Activated CD4-positive, alpha-beta T cell treated with anti-CD3 and anti-CD28 coated beads for 4 hours (primary cell): ENCODE data around the gene HS1BP3.
A peak's percentile ranks its signal among the peaks of the same experiment; 100 is the strongest.

Source experiments
- DNase-seq, 2 donors: peaks; one replicate each; pipeline ENCODE4 v3.0.0-alpha.2; 2020

The HS1BP3 gene

DNA sequence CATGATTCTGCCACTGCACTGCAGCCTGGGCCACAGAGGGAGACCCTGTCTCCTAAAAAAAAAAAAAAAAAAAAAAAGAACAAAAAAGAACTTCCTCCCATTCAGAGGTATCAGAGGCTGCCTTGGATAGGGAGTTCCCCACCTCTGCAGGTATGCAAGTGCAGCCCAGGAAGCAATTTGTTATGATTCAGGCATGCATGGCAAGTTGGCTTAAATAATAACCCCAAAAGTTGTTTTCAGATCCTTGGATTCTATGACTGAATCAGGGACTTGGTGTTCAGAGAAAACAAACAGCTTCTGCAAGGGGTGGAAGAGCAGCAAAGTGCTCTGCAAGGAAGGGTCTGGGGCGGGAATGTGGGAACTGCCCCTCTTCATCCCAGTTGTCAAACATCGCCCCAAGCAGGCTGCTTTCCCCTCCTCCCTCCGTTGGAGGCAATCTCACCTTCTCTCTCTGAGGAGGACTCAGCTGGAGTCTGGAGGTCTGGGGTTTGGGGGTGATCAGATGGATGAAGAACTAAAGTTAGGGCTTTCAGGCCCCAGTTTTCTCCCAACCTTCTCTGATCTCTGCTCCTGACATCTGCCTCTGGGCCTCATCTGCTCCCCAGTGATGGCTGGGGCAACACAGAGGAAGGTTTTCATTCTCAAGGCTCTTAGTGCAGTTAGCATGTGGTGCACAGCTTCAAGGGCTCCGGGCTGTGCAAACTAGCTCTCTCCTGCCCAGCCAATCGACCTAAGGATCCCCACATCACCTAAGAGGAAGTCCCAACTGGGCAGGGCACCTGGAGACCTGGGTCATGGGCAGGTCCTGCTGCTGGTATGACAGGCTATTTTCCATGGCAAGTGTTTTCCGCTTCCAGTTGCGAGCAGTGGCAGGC lies 12.5 kb upstream of the HS1BP3 start:
- DNase-seq: no peak

DNA sequence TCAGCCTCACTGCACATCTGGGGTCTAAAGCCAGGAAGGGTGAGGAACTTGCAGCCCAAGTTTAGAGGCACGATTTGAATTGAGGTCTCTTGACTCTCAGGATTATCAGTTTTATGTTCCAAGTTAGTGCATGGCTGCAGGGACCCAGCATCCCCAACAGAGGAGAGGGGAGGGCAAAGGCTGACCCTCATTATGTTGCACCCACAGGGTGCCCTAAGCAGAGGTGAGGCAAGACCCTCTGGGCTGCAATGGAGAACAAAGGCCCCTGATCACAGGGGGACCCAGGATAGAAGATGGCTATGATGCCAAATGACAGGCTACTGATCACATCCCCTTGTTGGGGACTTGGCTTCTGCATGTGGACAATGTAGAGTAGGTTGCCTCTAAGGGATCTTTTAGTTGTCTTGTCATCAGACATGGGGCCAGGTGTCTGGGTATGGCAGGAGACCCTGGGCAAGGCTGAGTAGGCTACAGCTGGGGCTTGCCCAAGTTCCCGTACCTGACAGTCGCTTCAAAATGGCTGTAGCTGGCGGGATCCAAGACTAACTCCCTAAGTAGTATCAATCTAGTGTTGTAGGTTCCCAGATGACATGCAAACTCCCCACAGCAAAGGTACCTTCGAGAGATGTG lies 11.5 kb upstream of the HS1BP3 start:
- DNase-seq: no peak

DNA sequence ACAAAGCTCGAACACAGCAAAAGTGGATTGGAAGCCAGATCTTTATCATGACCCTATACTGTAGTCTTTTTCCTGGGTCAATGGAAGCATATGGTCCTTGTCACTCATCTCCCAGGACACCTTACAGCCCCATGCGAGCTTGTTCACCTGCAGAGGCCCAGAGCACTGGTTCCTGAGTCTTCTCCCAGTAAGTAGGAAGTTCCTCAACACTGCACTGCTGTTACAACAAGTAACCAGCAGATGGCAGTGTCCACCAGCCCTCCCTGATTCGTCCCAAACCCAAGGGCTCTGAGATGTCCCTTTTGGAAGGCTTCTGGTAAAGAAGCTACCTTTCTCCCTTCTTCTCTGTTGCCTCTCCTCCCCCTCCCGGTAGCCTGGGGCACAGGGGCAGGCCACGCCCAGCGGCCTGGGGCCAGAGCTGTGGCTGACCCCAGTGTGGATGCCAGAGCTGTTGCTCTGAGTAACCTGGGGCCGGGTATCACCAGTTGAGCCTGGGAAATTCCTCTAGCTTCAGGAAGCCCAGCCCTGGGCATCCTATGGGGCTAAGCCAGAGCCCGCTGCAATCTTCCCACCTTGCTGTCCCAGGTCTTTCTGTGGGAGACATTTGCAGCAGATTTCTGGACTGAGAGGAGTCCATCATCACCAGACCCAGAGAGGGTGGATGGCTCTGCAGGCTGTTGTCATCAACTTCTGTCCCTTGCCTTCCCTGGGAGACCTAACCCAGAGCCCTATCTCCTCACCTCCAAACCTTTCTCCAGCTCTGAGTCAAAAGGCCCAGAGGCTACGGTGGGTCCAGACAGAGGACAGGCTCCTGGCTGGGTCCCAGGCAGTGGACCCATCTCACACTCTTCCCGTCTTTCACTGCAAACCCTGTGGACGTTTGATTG lies 10.8 kb upstream of the HS1BP3 start:
- DNase-seq: peak; percentile 53 to 61

DNA sequence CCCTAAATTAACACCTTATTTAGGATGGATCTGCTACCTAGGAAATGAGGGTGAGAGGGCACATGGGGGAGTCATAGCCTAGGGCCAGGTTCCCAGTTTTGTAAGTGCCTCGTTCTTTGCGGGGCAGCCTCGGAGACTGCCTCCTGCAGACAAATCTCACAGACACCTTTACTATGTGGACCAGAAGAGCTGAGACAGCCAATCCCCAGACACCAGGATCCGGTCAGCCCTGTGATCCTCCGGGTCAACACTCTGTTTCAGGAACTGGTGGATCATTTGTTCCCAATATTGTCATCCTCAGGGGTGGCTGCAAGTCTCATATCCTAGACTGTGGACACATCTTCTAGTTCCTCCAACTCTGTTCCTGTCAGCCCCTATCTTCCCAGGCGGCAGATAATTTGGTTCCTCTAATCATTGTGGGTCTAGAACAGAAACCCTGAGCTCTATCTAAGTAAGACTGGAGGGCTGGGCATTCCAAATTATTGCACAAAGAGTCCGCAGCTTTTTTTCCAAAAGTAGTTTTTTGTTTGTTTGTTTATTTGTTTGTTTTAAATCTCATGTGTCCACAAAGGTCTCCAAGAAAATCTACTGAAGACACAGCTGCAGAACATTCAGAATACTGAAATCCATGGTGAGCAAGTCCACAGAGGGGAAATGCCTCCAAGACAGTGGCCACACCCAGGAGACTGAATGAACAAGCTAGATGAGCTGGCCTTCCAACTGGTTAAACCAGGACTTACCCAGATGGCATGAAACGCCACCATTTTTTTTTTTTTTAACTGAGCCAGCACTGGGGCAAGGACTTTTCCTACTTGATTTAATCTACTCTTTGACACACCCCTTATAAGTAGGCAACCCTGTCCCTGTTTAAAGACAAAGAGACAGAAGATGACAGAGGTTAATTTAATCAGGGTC lies 9.9 kb upstream of the HS1BP3 start:
- DNase-seq: no peak

DNA sequence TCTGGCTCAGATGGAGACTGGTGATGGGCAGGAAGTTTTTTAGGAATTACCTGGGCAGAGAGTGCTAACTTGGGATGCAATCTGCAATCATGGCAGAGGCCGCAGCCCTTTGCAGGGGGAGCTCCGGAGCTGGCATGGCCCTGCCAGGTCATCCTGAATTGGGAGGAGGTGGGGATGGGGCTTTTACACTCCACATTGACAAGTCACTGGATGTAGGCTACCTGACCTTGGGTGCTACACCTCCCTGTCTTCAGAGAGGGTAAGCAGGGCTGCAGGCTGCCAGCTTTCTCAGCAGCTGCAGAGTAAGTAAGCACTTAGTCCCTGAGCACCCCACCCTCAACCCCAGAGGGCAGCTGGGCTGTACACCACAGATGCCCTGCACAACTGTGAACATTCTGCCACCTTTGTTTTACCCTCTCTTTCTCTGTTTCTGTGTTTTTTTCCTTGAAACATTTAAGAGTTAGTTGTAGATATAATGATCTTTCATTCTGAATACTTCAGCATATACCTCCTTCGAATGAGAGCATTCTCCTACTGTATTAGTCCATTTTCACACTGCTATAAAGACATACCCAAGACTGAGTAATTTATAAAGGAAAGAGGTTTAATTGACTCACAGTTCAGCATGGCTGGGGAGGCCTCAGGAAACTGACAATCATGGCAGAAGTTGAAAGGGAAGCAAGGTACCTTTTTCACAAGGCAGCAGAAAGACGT lies 6.8 kb upstream of the HS1BP3 start:
- no peak for DNase-seq

DNA sequence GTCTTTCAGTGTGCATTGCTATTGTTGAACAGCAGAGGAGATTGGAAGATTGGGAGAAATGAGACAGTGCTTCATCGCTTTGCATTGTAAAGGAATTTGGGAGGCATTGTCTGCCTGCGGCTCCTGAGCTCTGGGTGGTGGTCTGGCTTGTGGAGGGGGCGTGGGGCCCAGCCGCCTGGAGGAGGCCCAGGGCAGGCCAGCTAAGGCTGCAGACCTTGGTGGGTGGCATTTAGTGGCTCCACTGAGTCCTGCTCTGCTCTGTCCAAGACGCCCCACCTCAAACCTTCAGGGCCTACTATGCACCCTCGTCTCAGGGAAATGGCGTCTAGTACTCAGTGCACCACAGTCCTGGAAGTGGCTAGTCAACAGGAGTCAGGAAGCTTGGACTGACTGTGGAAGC lies 5.7 kb upstream of the HS1BP3 start:
- no peak for DNase-seq

DNA sequence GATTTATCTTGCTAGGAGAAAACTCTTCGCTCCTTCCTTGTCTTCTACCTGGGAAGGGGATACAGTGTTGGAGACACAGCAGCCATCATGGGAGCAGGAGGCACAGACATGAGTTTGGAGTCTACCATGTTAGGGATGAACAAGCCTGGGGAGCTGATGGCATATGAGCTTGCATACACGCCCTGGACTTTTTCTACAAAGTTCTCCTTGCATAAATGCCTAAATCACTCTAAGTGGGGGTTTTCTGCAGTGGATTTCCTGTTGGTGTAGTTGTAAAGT lies 3.6 kb upstream of the HS1BP3 start:
- no peak for DNase-seq

DNA sequence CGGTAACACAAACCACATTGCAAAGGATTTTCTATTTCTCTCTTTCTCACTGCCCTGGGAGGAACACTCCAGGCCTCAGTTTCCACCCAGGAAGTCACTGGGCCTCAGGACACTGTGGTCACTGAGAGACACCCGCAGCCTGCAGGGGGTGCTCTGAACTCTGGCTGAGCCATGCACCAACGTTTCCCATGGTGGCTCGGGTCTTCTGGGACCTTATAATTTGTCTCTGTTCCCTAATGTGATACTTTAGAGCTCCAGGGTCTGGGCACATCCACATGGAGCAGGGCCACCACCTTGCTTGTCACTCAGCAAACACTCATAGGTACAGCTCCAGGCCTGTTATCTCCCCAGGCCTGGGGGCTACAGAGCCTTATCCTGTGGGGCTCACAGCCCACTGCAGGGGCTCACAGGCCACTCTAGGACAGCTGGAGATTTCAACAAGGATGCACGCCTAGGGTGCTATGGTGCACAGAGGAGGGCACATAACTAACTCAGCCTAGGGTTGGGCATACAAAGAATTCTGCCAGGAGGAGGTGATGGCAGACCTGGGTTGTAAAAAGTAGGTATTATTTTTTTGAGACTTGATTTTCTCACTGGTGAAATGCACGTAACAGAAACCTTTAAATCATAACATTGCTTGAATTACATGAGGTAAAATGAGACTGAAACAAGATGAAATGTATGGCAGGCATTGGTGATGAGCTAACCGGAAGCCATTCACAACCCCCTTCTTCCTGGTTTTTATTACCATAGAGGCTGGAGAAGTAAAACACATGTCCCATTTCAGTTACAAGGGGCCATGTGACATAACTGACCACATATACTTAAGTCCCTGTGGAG lies 3.0 kb upstream of the HS1BP3 start:
- DNase-seq: no peak

DNA sequence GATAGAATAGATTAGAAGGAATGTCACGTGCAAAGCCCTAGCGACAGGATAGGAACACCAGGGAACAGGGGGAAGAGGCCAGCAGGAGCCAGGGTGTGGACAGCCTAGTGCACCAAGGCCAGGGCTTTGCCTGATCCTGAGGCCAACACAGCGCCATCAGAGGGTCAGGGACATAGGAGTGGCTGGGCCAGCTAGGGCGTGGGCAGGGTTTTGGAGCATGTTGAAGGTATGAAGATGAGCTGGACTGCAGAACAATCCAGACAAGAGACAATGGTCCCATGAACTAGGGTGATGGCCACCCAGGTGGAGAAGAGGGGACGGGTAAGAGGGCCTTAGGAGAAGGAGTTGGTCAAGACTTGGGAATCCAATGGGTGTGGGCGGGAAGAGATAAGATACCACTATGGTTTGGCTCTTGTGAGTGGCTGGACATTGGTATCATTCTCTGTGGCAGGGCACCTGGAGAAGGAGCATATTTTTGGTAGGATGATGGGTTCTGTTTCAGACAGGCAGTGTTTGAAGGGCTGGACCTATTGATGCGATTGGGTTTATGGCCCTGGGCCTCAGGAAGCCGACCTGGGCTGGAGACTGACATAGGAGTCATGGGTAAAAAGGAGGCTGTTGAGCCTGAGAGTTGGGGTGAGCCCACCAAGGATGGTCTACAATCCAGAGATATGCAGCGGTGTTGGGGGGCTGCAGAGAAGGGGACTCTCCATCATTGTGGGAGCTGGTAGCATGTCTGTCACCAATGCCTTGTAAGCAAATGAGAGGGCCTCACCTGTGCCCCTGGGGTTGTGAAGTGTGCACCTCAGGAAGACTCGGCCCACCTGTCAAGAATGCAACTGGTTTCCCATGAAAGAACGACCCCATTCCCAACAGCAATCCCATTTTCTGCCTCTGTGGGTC lies 2.0 kb upstream of the HS1BP3 start:
- DNase-seq: no peak

DNA sequence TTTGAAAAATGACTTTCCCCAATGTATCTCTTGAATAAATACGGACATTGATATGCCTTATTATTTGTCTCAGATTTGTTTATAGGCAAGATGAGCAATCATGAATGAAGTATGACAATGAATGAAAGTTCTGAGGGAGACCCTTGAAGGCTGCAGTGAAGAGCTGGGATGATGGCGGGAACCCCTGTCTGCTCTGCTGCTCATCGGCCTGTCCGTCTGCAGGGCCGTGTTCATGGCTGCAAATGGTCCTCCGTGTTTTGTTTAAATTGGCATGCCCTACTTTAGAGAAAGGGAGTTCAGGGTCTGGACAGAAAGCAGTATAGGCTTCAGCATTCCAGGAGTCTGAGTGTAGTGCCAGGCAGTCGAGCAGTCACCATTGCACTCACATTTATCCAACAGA lies 1.2 kb upstream of the HS1BP3 start:
- DNase-seq: no peak

DNA sequence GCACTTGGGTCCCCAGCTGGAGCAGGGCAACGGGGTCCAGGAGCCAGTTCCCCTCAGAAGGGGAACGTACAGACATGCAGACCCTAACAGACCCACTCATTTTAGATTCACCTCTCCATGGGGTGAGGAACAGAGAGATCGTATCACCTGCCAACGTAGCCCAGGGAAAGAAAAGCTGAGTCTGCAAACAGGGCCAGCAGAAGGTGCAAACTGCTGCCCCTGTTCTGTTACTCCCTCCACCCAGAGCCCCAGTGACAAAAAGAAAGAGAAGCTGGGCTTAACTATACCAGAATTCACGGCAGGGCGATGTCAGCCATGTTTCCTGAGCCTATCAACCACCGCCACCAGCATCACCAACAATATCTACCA lies 817 bp upstream of the HS1BP3 start:
- DNase-seq: no peak

DNA sequence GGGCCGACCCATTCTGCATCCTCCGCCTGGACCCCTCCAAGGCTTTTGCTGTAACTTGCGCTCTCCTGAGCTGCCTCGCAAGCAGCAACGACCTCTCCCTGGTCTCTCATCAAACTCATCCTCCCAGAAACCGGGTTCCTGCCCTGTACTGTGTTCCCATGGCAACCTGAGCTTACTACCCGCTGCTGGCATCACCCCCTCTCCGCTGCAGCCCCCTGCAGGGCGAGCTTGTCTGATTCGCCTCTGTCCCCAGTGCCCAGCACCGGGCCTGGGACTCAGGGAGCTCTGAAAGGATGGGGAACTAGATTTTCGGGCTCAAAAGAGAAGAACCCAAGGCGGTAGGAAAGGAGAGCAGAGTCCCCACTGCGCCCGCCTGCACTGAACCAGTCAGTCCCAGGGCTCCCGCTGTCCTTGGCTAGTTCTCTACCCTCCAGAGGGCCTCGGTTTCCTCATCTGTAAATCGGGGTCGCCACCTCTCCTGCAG lies 463 bp downstream of the HS1BP3 start:
- peak in 1 of 2 donors; percentile 25 for DNase-seq

DNA sequence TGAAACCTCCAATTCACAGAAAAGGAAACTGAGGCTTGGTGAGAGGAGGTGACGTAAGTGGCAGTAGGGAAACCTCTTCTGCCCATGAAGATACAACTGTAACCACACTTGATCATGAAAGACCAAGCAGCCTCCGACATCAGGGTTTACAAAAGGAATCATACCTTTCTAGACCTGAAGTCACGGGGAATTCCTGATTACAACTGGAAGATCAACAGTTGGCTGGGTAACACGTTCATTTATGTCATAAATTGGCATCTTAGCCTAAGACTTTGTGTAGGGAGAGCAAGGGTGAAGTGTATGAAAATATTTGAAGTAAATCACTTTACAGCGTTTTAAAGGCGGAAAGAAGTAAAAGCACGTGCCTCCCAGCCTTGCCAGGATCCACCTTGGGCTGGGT lies 922 bp downstream of the HS1BP3 start:
- DNase-seq: no peak

DNA sequence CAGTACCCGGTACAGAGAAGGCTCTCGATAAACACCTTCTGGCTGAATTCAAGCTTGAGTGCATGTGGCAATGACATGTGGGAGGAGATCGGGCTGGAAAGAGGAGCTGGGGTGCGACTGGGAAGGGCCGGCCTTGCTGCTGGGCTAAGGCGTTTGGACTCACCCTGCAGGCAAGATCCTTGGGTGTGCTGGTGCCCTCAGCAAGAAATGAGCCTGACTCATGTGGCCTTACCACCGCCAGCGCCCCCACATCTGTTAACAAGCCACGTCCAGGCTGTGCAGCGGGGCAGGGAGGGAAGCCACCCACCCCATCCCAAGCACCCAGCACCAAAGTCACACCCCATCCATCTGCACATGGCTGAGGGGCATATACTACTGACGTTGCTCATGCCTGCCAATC lies 1.3 kb downstream of the HS1BP3 start:
- no peak for DNase-seq

DNA sequence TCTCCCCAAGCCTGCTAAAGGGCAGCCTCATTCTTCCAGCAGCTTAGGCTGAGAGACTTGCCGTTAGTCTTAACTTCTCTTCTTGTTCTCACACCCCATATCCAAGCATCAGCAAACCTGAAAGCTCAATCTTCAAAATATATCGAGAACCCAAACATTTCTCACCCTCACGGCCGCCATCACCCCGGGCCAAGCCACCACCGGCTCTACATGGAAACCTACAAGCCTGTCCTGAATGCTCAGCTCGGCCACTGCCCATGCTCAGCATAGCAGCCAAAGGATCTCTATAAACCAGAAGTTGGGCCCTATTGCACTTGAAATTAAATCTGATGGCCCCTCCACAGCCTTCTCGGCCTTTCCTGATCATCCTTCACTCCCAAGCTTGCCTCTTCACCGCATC lies 2.1 kb downstream of the HS1BP3 start:
- no peak for DNase-seq

DNA sequence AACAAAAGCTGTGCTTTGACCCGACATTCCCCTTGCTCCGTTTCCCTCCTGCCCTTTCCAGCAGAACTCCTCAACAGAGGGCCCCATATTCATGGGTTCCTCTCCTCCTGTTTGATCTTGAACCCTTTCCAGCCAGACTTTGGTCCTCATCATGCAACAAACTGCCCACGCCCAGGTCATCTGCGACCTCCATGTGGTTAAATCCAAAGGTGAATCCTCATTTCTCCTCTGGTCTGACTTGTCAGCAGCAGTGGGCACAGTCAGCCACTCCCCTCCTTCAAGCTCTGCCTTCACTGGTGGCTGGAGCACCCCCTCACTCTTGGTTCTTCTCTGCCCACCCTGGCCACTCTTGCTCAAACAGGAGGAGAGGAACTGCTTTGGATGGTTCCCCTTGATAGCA lies 2.7 kb downstream of the HS1BP3 start:
- no peak for DNase-seq

DNA sequence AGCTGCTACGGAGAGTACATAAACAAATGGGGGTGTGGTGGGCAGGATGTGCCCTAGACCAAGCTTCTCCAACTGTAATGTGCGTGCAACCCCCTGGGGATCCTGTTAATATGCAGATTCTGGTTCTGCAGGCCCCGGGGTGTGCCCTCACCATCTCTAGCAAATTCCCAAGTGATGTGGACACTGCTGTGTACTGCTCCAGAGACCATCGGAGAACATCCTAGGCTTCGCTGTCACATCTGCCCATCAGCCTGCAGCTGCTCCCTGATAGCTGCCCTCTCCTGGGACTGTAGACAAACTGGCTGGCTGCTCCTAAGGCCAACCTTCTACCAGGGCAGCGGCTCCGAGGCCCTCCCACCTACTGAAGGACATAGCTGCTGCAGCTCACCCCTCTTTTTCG lies 3.2 kb downstream of the HS1BP3 start:
- DNase-seq: no peak

DNA sequence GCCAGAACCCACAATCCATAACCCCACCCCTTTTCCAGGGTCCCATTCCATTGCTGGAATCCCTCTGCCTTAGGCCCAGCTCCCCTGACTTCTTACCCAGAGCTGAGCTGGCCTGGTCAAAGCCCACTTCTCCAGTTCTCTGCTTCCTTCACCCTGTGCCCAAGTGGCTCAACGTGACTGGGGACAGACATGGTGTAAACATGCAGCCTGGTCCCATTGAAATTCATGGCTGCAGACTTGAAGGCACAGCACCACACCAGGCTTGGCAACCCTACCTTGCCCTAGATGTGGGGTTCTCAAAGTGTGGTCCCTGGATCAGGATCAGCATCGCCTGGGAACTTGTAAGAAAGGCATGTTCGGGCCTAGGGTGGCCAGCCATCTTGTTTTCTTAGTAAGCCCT lies 3.7 kb downstream of the HS1BP3 start:
- no peak for DNase-seq

DNA sequence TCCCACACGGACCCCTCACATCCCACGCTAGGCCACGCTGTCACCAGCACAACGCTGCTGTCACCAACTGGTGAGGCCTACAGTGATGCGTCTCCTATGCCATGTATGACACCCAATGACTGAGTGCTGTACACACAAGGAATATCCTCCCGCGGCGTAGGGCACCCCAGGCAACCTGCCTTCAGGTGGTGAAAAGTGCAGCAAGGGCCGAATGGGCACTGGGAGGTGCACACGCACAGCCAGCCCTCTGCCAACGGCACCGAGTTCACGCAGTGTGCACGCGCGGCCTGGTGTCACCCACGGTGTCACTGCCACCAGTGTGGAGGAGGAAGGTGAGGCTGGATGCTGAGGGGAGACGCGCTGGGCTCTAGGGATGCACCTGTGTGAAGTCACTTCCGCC lies 4.5 kb downstream of the HS1BP3 start:
- DNase-seq: no peak

DNA sequence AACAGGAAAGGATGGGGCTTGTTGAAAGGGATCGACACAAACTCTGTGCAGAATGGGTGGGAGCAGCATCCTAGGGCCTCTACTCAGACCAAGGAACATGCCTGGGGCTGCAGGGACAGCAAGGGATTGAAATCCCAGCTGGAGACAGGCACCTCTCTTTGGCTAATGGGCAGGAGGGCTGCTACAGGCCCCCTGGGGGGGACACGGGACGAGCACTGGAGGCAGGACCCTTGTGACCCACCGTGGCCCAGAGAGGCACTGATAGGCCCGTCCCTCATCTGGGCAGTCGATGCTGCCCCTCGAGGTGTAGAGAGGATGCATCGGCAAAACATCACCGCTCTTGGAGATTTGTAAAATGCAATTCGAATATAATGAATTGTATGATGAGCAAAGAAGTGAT lies 5.1 kb downstream of the HS1BP3 start:
- no peak for DNase-seq
